OCI-LY1 (cell line): ENCODE data around the gene MRPL52.
"Not testable (repeated sequence)": the region's sequence is repeated elsewhere in the genome, so short reads cannot be mapped to it uniquely, and the experiment has no call there.

Source experiments
- EZH2 ChIP-seq: fragments of 200-600 bp; sonication (generic), shearing (Covaris generic); IDR thresholded peaks from 2 replicates; pipeline ENCODE4 v1.8.0; 2017; ENCODE audit warnings: borderline replicate concordance, mixed run types, mild to moderate bottlenecking, antibody characterized with exemption, low read length, moderate library complexity, mixed read lengths
- TF ChIP-seq, protein P1 (sequence below): fragments of 200-600 bp; sonication (generic), shearing (Covaris generic); IDR thresholded peaks from 2 replicates; pipeline ENCODE4 v1.5.1; 2017; ENCODE audit warnings: mild to moderate bottlenecking, antibody characterized with exemption, low read length, moderate library complexity, mixed read lengths

DNA sequence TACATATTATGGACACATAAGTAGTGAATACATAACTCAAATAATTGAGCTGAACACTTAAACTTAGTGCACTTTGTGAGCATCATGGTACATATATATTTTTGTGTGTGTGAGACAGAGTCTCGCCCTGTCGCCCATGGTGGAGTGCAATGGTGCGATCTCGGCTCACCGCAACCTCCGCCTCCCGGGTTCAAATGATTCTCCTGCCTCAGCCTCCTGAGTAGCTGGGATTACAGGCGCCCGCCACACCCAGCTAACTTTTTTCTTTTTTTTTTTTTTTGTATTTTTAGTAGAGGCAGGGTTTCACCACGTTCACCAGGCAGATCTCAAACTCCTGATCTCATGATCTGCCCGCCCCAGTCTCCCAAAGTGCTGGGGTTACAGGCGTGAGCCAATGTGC, 22.5 kb downstream of the MRPL52 start:
- TF ChIP-seq, protein P1, sequence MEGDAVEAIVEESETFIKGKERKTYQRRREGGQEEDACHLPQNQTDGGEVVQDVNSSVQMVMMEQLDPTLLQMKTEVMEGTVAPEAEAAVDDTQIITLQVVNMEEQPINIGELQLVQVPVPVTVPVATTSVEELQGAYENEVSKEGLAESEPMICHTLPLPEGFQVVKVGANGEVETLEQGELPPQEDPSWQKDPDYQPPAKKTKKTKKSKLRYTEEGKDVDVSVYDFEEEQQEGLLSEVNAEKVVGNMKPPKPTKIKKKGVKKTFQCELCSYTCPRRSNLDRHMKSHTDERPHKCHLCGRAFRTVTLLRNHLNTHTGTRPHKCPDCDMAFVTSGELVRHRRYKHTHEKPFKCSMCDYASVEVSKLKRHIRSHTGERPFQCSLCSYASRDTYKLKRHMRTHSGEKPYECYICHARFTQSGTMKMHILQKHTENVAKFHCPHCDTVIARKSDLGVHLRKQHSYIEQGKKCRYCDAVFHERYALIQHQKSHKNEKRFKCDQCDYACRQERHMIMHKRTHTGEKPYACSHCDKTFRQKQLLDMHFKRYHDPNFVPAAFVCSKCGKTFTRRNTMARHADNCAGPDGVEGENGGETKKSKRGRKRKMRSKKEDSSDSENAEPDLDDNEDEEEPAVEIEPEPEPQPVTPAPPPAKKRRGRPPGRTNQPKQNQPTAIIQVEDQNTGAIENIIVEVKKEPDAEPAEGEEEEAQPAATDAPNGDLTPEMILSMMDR = not testable (repeated sequence)
- not testable (repeated sequence) for TF ChIP-seq EZH2
